ENCODE results near the gene RBM4.

Gene RBM4

DNA sequence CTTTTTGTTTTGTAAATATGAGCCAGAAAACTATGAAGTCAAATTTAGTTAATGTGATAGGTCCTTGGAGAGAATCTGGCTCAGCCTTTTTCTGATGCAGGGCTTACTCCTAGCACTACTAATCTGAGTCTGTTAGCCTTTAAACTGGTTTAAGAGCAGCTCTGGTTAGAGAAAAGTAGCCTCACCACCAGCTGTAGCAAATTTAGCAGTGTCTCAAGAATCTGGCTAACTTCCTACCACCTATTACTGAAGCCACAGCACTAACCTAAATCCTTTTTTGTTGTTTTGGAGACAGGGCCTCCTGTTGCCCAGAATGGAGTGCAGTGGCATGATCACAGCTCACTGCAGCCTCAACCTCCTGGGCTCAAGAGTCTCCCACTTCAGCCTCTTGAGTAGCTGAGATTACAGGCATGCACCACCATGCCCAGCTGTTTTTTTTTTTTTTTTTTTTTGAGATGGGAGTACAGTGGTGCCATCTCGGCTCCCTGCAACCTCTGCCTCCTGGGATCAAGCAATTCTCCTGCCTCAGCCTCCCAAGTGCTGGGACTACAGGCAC, 25.3 kb downstream of the RBM4 start:
- DNase-seq: no peak

DNA sequence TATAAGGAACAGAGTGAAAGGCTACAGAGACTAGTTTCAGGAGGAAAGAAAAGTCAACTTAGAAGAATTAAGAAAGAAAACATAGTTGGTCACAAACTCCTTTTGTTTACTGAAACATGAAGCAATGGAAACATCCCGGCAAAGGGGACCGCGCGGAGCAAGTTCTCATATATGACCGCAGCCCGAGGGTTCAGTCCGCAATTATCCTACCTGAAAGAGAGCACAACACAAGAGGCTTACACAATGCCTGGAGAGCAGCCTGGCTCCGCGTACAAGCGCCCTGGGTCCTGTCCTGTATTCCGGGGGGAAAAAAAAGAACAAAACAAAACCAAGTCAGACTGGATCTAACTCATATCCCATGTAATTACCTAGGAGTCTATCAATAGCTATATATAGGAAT, 26.9 kb downstream of the RBM4 start:
- DNase-seq: no peak

DNA sequence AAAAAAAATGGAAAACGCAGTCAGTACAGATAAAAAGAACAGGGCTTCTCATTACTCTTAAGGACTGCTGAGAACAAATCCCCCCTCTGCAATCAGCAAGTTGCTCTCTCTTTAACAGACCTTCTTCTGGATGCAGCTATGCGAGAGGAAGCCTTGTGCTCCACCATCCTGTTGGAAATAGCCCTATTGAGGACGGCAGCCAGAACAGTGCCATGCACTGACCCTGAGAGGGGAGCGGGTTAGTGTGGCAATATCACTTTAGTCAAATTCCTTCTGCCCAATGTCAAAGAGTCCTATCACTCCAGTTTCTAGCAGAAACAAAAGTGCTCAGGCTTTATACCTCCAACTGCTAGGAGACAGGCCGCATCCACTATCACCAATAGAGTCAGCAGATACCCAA, 32.3 kb downstream of the RBM4 start:
- no peak for DNase-seq

DNA sequence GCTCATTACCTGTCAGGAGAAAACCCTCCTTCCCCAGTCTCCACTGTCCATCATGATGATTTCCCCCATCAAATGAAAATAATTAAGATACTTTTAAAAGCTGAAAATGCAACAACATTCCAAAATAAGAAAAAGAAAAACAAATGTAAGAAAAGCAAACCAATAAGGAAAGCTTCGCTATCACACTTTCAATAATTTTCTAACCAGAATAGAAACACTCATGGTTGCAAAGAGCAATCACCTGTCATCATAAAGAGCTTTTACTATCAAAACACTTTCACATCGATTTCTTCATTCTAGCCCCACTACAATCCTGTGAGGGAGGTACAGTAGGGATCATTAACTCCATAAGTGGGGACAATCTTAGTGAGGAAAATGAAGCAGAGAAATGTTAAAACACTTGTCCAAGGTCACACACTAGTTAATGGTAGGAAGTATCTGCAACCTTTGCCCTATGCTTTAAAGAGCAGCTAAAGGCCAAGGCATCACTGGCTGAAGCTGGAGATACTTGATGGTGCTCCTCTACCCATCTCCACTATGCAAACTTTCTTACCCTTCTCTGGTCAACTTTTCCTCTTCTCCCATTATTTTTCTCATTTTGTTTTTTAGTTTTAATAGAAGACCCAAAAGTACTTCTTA, 36.6 kb downstream of the RBM4 start:
- no peak for DNase-seq

DNA sequence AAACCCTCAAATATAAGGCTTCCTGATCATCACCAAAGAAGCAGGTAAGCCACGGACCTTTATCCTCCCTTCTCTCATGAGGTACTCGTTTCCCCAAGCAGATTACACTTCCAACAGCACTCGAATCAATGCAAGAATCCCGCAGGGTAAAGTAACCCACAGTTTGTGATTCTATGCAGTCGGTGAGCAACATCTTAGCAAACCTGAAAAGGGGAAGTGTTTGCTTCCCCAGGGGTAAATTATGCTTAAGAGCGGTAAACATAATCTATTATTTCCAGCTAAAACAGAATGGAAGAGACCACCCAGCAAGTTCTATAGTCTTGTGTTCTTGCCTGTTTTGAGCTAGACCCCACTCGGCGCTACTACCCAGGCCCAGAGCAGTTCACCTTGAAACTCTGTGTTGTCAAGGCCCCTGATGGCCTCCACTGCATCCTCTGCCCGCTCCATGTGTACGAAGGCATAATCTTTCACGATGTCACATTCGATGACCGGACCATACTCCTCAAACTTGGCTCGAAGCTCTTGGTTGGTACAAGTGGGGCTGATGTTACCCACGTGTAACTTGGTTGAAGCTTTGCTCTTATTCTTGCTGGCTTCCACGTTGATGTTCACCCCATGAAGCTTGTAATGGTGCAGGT, 37.9 kb downstream of the RBM4 start:
- no peak for DNase-seq

DNA sequence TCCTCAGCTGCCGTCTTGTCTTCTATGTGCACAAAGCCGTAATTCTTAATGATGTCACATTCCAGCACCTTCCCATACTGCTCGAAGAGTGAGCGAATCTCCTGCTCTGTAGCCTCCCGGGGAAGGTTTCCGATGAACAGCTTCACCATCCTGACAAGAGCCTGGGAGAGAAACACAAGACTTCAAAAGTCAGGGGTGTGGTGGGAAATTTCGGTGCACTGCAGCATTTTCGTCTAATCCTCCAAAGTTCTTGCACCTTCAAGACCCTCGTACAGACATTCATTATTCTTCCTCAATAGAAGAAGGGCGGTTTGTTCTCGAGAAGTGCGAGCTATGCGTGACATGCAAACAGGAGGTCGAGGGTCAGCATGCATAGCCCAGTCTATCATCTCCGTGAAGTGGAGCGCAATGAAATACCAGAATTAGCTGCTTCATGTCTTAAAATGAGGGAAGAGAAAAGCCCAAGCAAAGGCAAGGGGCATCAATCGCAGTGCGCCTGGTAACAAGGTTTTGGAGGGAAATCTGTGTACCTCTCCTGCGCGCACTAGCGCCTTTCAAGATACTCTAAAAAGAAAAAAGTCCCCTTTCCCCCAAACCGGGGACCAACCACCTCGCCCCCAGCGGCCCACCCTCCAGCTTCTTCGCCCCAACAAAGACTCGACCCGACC, 38.6 kb downstream of the RBM4 start:
- no peak for DNase-seq

DNA sequence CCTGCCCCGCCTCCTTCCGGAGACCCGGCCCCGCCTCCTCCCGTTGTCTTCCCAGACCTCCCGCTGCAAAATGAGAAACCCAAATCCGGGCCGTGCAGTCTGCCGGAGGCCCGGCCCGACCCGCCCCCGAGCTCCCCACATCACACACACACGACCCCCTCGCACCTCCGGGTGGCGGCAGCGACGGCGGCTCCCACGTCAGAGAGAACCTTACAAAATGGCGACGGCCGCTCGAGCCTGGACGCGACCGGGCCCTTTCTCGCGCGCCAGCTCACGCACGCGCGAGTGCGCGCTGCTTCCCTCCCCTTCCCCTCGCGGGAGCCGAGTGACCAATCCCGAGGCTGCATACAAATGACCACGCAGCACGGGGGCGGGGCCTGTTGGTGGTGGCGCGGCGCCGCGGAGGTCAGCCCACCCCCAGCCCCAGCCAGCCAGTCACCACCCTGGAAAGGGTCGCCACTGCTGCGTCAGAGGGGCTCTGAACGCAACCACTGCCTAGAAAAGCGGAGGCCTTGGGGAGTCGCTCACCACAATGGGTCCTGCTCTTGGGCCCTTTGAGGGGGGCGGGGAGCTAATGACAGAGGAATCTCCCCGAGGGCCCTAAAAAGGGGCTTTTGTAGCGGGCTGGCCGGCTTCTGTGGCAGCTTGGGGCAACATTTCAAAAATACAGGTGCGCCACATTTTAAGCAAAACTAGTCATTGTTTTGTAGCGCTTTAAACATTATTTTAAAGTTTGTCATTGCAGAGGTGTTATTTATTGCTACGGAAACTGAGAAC, 39.3 kb downstream of the RBM4 start, which contains the start of gene RBM4B:
TSS of gene RBM4B (minus strand) at position 289 of the 777 bp plus-strand sequence. CDS start 808 bp downstream, outside the sequence.
- DNase-seq: peak; percentile 97

DNA sequence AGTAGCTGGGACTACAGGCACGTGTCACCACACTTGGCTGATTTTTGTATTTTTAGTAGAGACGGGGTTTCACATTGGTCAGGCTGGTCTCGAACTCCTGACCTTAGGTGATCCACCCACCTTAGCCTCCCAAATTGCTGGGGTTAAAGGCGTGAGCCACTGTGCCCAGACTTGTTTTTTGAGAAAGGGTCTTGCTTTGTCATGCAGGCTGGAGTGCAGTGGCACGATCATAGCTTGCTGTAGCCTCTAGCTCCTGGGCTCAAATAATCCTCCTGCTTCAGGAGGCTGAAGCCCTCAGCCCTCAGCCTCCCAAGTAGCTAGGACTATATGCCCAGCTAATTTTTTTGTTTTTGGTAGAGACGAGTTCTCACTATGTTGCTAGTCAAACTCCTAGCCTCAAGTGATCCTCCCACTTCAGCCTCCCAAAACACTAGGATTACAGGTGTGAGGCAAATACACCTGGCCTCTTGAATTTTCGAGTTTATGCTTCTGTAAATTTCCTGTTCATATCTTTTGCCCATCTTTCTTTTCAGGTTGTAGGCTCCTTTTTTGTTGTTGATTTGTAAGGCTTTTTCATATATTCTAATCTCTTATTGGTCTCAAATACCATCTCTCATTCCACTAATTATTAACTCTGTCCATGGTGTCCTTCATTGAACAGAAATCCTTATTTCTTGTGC, 42.6 kb downstream of the RBM4 start:
- no peak for DNase-seq

DNA sequence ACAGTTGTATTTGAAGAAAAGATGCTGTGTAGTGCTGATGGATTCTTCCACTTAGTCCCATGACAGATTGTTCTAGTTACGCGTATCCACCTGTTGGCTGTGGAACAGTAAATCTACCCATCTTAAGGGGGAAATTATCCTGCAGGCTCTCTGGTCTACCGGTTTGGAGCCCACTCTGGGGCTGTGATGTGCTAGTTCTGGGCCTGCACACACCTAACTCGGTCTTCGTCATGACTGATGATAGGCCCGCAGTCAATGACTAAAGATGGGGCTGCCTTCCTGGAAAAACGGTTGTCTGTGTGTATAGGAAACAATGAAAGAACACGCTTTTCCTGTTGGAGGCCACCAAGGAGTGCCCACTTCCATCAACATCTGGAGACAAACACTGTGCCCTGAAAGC, 45.4 kb downstream of the RBM4 start:
- DNase-seq: no peak

DNA sequence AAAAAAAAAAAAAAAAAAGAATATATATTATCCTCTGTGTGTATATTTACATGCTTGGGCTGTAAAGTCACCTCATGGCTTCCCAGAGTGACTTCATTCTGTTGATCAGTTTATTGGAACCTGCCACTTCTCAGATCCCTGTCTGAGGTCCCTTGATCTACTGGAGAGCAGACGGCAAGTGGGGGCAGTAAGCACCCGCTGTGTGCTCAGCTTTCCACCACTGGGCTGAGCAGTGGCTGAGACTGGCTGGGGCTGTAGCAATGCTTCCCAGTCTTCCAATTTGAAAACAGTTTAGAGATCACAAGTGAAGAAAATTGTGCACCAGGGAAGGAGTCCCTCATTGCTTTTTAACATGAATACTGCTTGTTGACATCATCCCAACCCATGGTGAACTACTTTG, 46.1 kb downstream of the RBM4 start:
- no peak for DNase-seq

DNA sequence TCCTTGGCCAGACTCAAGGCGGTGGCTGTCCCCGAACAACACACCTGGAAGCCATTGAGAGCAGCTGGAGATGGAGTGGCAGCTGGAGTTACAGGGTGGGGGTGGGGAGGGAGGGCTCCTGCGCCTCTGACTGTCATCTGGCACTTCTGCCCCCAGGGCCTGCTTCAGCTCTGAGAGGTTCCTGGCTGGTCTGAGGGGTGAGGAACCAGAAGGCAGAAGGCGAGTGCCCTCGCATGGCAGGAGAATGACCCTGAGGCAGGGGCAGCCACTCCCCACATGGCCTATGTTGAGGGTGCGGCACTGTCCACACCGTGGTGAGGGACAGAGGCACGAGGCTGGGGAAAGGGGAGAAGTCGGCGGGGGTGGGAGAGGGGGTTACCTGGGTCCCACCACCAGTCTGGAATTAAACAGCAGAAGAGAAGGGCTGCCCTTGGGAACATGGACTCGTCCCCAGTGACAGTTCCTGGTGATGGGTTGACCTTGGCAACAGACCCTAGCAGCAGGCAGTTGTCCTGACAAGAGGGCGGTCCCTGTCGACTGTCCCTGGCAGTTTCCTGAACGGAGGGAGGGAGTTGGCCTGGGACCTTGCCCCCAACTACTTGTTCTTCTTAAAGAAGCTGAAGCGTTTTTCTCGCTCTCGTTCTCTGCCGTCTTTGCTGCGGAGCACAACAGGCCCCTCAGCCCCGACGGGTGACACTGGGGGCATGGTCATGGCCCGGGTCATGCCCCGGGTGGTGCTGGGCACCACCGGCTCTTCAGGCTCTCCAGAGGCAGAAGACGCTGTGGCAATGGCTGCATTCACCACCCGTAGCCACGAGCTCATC, 47.0 kb downstream of the RBM4 start:
- DNase-seq: no peak

DNA sequence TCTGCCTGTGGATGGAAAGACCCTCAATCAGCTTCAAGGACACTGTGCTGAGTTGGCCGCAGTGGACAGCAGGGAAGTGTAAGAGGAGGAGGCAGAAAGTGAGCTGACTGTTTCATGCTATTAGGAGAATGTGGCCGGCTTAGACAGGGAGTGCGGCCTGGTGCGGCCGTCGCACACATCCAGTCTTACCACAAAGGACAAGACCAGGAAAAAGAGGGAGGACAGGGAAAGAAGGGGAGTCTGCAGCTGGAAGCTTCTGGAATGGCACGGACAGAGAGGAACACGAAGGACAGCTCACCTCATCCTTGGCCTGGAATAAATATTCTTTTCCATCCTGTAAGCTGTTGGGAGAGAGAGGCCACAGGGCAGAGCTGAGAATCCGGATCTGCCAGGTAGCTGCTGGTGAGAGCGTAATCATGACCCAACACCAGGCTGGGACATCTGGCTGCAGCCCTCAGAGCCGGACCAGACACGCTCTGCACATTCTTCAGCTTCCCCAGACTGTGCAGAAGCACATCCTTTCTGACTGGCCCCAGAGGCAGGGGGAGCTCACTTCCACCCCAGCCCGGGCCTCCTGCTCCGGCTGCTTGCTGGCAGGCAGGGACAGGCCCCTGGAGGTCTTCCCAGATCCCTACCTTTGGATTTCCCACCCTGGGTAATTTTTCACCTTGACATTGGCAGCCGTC, 47.7 kb downstream of the RBM4 start:
- no peak for DNase-seq

DNA sequence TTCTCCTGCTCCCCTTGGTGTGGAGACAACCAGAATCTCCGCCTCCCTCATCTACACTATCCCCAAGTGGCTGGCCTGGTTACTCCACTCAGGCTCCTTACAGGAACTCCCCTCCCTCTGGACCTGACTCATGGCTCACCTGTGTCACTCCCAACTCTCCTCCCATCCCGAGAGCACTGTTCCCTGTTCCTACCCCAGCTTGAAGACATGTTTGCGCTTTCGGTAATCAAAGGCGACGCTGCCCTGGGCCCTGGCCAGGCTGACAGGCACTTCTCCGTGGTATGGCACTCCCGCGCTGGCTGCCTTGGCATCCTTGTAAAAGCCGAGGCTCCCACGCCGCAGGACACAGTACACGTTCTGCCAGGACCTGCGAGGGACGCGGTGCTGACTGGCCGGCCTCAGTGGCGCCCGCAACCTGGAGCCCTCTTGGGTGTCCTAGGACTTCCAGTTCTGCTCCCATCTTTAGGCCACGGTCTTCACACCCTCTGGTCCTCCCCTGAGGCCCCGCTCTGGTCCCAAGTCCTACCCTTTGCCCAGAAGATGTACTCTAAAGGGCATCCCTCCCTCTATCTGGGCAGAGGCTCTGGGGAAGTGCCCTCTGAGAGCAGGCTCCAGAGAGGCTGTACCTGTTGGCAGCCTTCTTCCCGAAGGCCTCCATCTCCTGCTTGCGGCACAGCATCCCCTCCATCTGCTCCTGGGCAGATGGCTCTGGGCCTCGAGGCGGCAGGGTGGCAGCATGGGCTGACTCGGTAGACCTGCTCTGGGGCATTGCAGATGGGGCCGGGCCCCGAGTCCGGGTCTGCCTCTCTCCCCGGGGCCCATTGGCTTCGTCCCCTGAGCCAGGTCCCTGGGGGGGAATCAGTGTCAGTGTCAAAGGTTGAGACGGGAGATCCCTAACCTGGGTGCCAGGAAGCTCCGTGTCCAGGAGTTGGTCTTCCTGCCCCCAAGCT, 48.6 kb downstream of the RBM4 start:
- DNase-seq: no peak

DNA sequence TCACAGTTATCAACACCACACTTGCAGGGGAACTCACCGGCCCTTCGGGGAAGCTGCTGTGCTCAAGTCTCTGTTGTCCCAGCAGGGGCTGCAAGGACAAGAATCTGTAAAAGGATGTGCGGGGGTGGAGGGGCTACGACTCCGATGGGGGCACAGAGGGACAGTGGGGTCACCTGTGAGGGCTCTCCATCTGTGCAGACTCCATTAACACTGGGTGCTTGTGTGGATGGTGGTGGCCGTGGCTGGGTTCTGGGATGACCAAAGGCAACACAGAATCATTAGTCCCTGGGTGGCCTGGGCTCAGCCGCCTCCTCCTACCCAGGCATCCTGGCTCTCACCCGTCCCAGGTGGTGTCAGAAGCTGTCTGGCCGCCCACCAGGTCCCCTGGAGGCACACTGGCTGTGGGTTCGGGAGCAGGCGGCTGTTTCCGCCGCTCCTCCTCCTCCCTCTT, 49.4 kb downstream of the RBM4 start:
- no peak for DNase-seq

DNA sequence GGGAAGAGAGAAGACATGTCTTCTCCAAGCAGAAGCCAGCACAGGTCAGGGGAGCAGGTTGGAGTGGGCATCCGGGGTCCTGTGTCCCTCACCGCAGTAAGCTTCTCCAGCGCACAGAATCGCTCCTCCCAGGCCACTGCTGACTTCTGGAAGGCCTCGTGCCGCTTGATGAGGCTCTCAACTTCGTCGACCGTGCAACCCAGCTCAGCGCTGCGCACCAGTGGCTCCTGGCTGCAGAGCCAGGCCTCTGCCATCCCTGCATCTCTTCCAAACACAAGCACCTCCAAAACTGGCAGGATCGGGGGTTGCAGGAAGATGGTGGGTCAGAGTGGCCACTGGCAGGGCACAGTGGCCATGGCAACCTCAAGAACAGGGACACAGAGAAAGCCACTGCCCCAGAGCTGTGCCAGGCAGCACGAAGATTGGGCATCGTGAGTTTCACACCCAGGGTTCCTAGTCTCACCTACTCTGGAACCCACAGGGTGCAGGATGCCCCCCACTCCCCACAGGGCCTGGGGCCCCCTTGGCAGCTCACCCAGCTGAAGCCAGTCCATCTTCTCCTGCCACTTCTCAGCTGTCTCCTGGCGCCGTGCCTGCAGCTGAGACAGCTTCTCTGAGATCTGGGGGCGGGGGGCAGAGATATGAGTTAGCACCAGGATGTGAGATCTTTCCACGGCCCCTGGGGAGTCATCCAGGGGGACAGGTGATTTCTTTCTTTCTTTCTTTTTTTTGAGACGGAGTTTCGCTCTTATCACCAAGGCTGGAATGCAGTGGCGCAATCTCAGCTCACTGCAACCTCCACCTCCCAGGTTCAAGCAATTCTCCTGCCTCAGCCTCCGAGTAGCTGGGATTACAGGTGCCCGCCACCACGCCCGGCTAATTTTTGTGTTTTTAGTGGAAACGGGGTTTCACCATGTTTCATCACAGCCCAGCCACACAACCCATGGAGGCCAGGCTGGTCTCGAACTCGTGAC, 50.3 kb downstream of the RBM4 start:
- DNase-seq: no peak

DNA sequence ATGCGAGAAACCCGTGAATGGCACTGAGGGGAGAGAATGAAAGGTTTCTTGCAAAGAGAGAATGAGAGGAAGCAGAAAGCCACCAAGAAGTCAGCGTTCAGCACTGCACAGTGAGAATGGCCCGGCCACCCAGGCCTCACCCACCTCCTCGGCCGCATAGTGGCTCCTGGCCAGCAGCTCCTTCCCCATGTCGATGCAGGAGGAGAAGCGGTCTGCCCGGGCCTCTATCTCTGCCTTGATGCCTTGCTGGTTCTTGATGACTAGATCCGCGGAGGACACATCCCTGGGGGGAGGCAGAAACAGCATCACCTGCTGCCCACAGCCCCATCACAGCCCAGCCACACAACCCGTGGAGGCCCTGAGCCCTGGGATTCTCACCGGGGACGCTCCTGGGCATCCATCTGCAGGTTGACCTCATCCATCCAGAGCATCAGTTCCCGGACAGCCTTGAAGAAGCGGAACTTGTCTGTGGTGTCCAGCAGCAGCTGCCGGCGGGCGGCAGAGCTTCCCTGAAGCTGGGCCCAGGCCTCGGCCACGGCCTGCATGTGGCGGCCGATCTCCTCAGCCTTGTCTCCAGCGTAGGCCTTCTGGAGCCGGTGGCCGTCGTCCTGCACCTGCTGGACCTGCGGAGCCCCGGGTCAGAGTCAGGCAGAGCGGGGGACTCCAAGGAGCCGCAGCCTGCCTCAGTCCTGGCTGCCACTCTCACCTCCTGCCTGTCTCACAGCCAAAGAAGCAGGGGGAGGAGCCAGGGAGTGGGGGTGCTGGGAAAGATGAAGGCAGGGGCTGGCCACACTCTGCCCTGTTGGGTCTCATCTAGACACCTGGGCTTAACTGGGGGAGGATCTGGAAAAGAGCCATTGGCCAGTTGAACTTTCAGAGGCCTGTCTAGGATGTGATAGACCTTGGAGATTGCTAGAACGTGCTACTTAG, 51.4 kb downstream of the RBM4 start:
- no peak for DNase-seq

DNA sequence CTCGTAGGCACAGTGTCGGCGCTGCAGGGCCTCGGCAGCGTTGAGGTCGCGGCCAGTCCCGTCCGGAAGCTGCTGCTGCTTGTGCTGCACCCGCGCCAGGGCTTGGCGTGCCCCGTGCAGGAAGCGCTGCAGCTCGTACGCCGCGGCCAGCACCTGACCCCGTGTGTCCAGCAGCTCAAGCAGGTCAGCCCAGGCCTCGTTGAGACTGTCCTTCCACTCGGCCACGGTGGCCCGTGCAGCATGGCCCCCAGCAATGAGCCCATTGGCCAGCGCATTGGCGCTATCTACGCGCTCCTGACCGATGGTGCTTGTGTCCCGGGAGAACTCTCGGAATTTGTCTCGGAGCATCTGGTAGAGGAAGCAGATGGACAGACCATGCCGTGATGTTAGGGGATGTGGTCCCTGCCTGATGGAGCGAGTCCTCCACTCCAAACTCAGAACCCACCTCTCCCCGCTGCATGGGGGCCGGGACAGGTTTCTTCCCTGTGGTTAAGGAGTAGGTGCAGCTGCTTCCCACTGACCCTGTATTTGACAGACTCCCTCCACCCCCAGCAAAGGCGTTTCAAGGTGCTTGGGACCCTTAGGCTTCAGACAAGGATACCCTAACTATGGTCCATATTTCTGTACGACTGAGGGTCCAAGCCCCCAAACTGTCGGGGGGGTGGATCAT, 52.9 kb downstream of the RBM4 start:
- no peak for DNase-seq
